ENCODE data around the gene SLC30A9. TPM values are rescaled to one million over a fixed set of nuclear protein-coding genes. Genes with fewer than 3 reads are reported as not detected.

Gene SLC30A9
- total RNA-seq, 2 donors from 2014 or later, result 66.9 to 78.0 TPM

GRCh38 chr4:41985151-41985550, 5.2 kb upstream of the SLC30A9 start:
- Histone ChIP-seq H3K27me3 (ENCODE audit: control insufficient read depth, insufficient read depth, low read length, poor library complexity, severe bottlenecking) (no peaks in the 10 kb centered on the region), H3K9me3 (ENCODE audit: control insufficient read depth, low read length) (no peaks in the 10 kb centered on the region), H3K9ac (ENCODE audit: extremely low read depth, low read length, poor library complexity, severe bottlenecking) (no peak overlapping the region), H3K4me3 (ENCODE audit: low read length) (no peak overlapping the region), H3K36me3 (ENCODE audit: control insufficient read depth, insufficient read depth, low read length) (no peaks in the 10 kb centered on the region), H3K4me1 (ENCODE audit: control insufficient read depth, insufficient read depth, low read length) (no peaks in the 10 kb centered on the region), H3K27ac (ENCODE audit: low read depth, low read length) (no peak overlapping the region)
- Mint-ChIP-seq H3K4me1 (peaks cover 4% of the 10 kb centered on the region), H3K27ac (no peak overlapping the region), H3K36me3 (ENCODE audit: low read depth) (no peaks in the 10 kb centered on the region), H3K9me3 (no peaks in the 10 kb centered on the region), H3K4me3 (no peak overlapping the region), H3K27me3 (ENCODE audit: insufficient read depth) (no peaks in the 10 kb centered on the region)
- WGBS, 2 experiments (ENCODE audit: insufficient coverage in 1 of 2, insufficient read length in 1 of 2), result 44% methylated on average over 1 of the region's 1 CpG; no CpG with 5 or more reads in 1 of the 2 experiments
- no peak for TF ChIP-seq CTCF (conservative IDR thresholded peaks at IDR 0.05)
- DNase-seq, result no peak

GRCh38 chr4:41989994-41990364, 351 bp upstream of the SLC30A9 start:
- no peaks in the 10 kb centered on the region for H3K27me3 Mint-ChIP-seq (ENCODE audit: insufficient read depth)
- Histone ChIP-seq H3K36me3 (ENCODE audit: control insufficient read depth, insufficient read depth, low read length) (no peaks in the 10 kb centered on the region), H3K4me3 (ENCODE audit: low read length) (peak overlapping the region; percentile 99), H3K27me3 (ENCODE audit: control insufficient read depth, insufficient read depth, low read length, poor library complexity, severe bottlenecking) (no peaks in the 10 kb centered on the region), H3K9me3 (ENCODE audit: control insufficient read depth, low read length) (no peaks in the 10 kb centered on the region), H3K27ac (ENCODE audit: low read depth, low read length) (no peak overlapping the region), H3K9ac (ENCODE audit: extremely low read depth, low read length, poor library complexity, severe bottlenecking) (peak overlapping the region; percentile 84), H3K4me1 (ENCODE audit: control insufficient read depth, insufficient read depth, low read length) (no peaks in the 10 kb centered on the region)
- no peaks in the 10 kb centered on the region for H3K9me3 Mint-ChIP-seq
- H3K4me1 Mint-ChIP-seq, result peaks cover 11% of the 10 kb centered on the region
- H3K27ac Mint-ChIP-seq, result peak overlapping the region; percentile 92
- DNase-seq, result no peak
- H3K36me3 Mint-ChIP-seq (ENCODE audit: low read depth), result no peaks in the 10 kb centered on the region
- WGBS, 2 experiments (ENCODE audit: insufficient coverage in 1 of 2, insufficient read length in 1 of 2), result 1 to 4% methylated on average over 9 to 12 of the region's 12 CpGs
- no peak for TF ChIP-seq CTCF (conservative IDR thresholded peaks at IDR 0.05)
- peak overlapping the region; percentile 81 for H3K4me3 Mint-ChIP-seq

GRCh38 chr4:41991916-41992767, 1.8 kb downstream of the SLC30A9 start:
- H3K4me3 ChIP-seq (ENCODE audit: low read length), result peak overlapping the region; percentile 99
- no peaks in the 10 kb centered on the region for H3K4me1 ChIP-seq (ENCODE audit: control insufficient read depth, insufficient read depth, low read length)
- DNase-seq, result no peak
- H3K36me3 ChIP-seq (ENCODE audit: control insufficient read depth, insufficient read depth, low read length), result no peaks in the 10 kb centered on the region
- no peak for TF ChIP-seq CTCF (conservative IDR thresholded peaks at IDR 0.05)
- no peaks in the 10 kb centered on the region for H3K27me3 Mint-ChIP-seq (ENCODE audit: insufficient read depth)
- 87 to 94% methylated on average over 9 to 10 of the region's 10 CpGs for WGBS, 2 experiments (ENCODE audit: insufficient coverage in 1 of 2, insufficient read length in 1 of 2)
- peaks cover 11% of the 10 kb centered on the region for H3K4me1 Mint-ChIP-seq
- H3K36me3 Mint-ChIP-seq (ENCODE audit: low read depth), result no peaks in the 10 kb centered on the region
- no peaks in the 10 kb centered on the region for H3K27me3 ChIP-seq (ENCODE audit: control insufficient read depth, insufficient read depth, low read length, poor library complexity, severe bottlenecking)
- no peak overlapping the region for H3K27ac ChIP-seq (ENCODE audit: low read depth, low read length)
- no peaks in the 10 kb centered on the region for H3K9me3 ChIP-seq (ENCODE audit: control insufficient read depth, low read length)
- peak overlapping the region; percentile 81 for H3K4me3 Mint-ChIP-seq
- H3K9ac ChIP-seq (ENCODE audit: extremely low read depth, low read length, poor library complexity, severe bottlenecking), result no peak overlapping the region
- no peaks in the 10 kb centered on the region for H3K9me3 Mint-ChIP-seq
- H3K27ac Mint-ChIP-seq, result no peak overlapping the region
